Fibroblast of skin of back (primary cell): Measurements from ENCODE around the gene ACSS3.
A peak's percentile ranks its signal among the peaks of the same experiment; 100 is the strongest.

Source experiments
- DNase-seq: peaks from one replicate; pipeline ENCODE4 v3.0.0-alpha.2; 2013

ACSS3 gene

GRCh38 chr12:81224626-81225025, 146.7 kb downstream of the ACSS3 start:
- no peak for DNase-seq

GRCh38 chr12:81229759-81230158, 151.9 kb downstream of the ACSS3 start:
- no peak for DNase-seq

GRCh38 chr12:81231574-81232368, 153.9 kb downstream of the ACSS3 start:
- no peak for DNase-seq

- no peak for DNase-seq
Measured at GRCh38 chr12:81245458-81245857, 167.6 kb downstream of the ACSS3 start.

- no peak for DNase-seq
Measured at GRCh38 chr12:81245907-81246570, 168.2 kb downstream of the ACSS3 start.

- DNase-seq = no peak
Measured at GRCh38 chr12:81249976-81250375, 172.1 kb downstream of the ACSS3 start.

GRCh38 chr12:81252228-81252627, 174.3 kb downstream of the ACSS3 start:
- no peak for DNase-seq

- no peak for DNase-seq
Measured at GRCh38 chr12:81253360-81253759, 175.5 kb downstream of the ACSS3 start.

- no peak for DNase-seq
Measured at GRCh38 chr12:81255456-81255855, 177.6 kb downstream of the ACSS3 start.

GRCh38 chr12:81255947-81256346, 178.1 kb downstream of the ACSS3 start:
- no peak for DNase-seq

- peak; percentile 54 for DNase-seq
Measured at GRCh38 chr12:81257947-81258551, 180.2 kb downstream of the ACSS3 start.

GRCh38 chr12:81259360-81259759, 181.5 kb downstream of the ACSS3 start:
- DNase-seq = no peak

GRCh38 chr12:81261508-81262207, 183.8 kb downstream of the ACSS3 start:
- DNase-seq = no peak

- DNase-seq = no peak
Measured at GRCh38 chr12:81263072-81263471, 185.2 kb downstream of the ACSS3 start.

- no peak for DNase-seq
Measured at GRCh38 chr12:81270385-81270784, 192.5 kb downstream of the ACSS3 start.

- peak; percentile 26 for DNase-seq
Measured at GRCh38 chr12:81274637-81275529, 197.0 kb downstream of the ACSS3 start.

GRCh38 chr12:81284137-81284536, 206.3 kb downstream of the ACSS3 start:
- DNase-seq = no peak

GRCh38 chr12:81288651-81289050, 210.8 kb downstream of the ACSS3 start:
- DNase-seq = no peak

GRCh38 chr12:81294325-81295190, 216.7 kb downstream of the ACSS3 start:
- no peak for DNase-seq

- DNase-seq = no peak
Measured at GRCh38 chr12:81295251-81295650, 217.4 kb downstream of the ACSS3 start.
